C1 segment of cervical spinal cord (tissue), 14 donors: ENCODE measurements around the gene EEPD1.
"Not testable (repeated sequence)": the region's sequence is repeated elsewhere in the genome, so short reads cannot be mapped to it uniquely, and the experiment has no call there.

Experiments
- DNase-seq, 14 donors: peaks; one replicate each; lab custom pipeline; 2025; lab: John Stamatoyannopoulos, UW

The EEPD1 gene

GRCh38 chr7:36152756-36153570 lies at the start of gene EEPD1:
Gene EEPD1, plus strand, starts transcription at chr7:36153254. Its CDS starts 1,071 bp downstream, at chr7:36154325.
- DNase-seq = peak; percentile 89 to 100 (median 99)

- DNase-seq = no peak
Observed at GRCh38 chr7:36103837-36104561, 49.1 kb upstream of the EEPD1 start.

GRCh38 chr7:36106972-36107908 lies 45.8 kb upstream of the EEPD1 start:
- not testable (repeated sequence) for DNase-seq

- DNase-seq = no peak
Observed at GRCh38 chr7:36107926-36108631, 45.0 kb upstream of the EEPD1 start.

GRCh38 chr7:36109013-36109627 lies 43.9 kb upstream of the EEPD1 start:
- DNase-seq = no peak

- no peak for DNase-seq
Observed at GRCh38 chr7:36110584-36110983, 42.5 kb upstream of the EEPD1 start.

GRCh38 chr7:36112969-36113368 lies 40.1 kb upstream of the EEPD1 start:
- DNase-seq = no peak

- DNase-seq = no peak
Observed at GRCh38 chr7:36114355-36114754, 38.7 kb upstream of the EEPD1 start.

- peak in 1 of 14 donors; percentile 7 for DNase-seq
Observed at GRCh38 chr7:36115448-36116321, 37.4 kb upstream of the EEPD1 start.

- no peak for DNase-seq
Observed at GRCh38 chr7:36116347-36117202, 36.5 kb upstream of the EEPD1 start.

- no peak for DNase-seq
Observed at GRCh38 chr7:36117203-36117840, 35.7 kb upstream of the EEPD1 start.

GRCh38 chr7:36118344-36118743 lies 34.7 kb upstream of the EEPD1 start:
- DNase-seq = no peak

- no peak for DNase-seq
Observed at GRCh38 chr7:36119005-36119706, 33.9 kb upstream of the EEPD1 start.

- DNase-seq = not testable (repeated sequence)
Observed at GRCh38 chr7:36119983-36120646, 32.9 kb upstream of the EEPD1 start.

- DNase-seq = not testable (repeated sequence)
Observed at GRCh38 chr7:36125630-36126029, 27.4 kb upstream of the EEPD1 start.

- no peak for DNase-seq
Observed at GRCh38 chr7:36127075-36127740, 25.8 kb upstream of the EEPD1 start.
